GM19023 (cell line): Measurements from ENCODE around the gene KIF14.
A peak's percentile ranks its signal among the peaks of the same experiment; 100 is the strongest.
"Not testable (repeated sequence)": the region's sequence is repeated elsewhere in the genome, so short reads cannot be mapped to it uniquely, and the experiment has no call there.

Source experiments
- ATAC-seq: cut with Tn5 transposase; IDR thresholded peaks from one replicate; pipeline ENCODE4 v1.9.1; 2021; ENCODE audit warnings: mild to moderate bottlenecking, moderate library complexity; ENCODE audit not compliant: unreplicated experiment

Gene KIF14

GRCh38 chr1:200550367-200550766 is 70.2 kb downstream of the KIF14 start:
- no peak for ATAC-seq

GRCh38 chr1:200547386-200547785 is 73.2 kb downstream of the KIF14 start:
- ATAC-seq = no peak

DNA sequence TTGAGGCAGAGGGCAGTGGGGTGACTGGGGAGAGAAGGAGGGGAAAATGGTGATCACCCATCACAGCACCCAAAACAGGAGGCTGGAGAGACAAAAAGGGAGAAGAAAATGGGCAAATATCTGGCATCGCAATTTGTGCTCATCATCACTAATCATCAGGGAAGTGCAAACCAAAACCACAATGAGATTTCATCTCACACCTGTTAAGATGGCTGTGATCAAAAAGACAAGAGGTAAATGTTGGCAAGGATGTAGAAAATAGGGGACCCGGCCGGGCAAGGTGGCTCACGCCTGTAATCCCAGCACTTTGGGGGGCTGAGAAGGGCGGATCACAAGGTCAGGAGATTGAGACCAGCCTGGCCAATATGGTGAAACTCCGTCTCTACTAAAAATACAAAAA is 74.0 kb downstream of the KIF14 start:
- no peak for ATAC-seq

GRCh38 chr1:200542162-200542561 is 78.4 kb downstream of the KIF14 start:
- no peak for ATAC-seq

- ATAC-seq = no peak
These were observed 80.3 kb downstream of the KIF14 start for GRCh38 chr1:200540281-200540680.

- ATAC-seq = no peak
These were observed 82.4 kb downstream of the KIF14 start for GRCh38 chr1:200538179-200538578.

DNA sequence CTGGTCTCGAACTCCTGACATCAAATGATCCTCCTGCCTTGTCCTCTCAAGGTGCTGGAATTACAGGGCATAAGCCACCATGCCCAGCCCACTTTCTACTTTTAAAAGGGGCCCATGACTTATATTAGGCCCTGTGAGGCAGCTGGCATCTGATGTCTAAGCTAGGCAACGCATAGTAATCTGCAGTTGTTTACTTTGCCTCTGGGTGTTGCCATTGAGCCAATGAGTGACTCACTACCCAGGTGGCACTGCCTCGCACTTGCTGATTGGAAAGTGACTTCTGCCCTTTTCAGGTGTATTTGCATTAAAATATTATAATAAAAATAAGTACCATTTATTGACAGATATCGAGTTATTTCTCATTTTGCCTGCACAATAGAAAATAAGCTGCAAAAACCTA is 84.9 kb downstream of the KIF14 start:
- no peak for ATAC-seq

- no peak for ATAC-seq
These were observed 89.8 kb downstream of the KIF14 start for GRCh38 chr1:200530623-200531261.

GRCh38 chr1:200528858-200529606 is 91.5 kb downstream of the KIF14 start:
- ATAC-seq = no peak

DNA sequence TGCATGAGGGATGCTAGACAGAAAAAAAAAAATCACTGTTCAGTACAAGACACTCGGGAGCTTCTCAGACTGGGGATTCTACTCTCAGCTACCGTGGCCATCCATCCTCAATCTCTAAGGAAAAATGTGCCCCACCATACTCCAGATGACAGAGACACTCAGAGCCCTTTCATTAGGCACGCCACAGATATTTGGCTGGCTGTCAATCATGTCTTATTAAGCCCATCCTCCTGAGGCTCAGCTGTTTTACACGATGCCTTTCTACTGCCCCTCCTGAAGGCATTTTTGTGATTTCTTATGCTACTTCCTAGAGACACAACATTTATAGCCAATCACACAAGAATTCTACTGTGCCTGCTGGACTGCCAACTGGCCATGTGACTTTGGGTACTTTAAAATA is 92.9 kb downstream of the KIF14 start:
- ATAC-seq = no peak

GRCh38 chr1:200526709-200527612 is 93.6 kb downstream of the KIF14 start:
- ATAC-seq = no peak

DNA sequence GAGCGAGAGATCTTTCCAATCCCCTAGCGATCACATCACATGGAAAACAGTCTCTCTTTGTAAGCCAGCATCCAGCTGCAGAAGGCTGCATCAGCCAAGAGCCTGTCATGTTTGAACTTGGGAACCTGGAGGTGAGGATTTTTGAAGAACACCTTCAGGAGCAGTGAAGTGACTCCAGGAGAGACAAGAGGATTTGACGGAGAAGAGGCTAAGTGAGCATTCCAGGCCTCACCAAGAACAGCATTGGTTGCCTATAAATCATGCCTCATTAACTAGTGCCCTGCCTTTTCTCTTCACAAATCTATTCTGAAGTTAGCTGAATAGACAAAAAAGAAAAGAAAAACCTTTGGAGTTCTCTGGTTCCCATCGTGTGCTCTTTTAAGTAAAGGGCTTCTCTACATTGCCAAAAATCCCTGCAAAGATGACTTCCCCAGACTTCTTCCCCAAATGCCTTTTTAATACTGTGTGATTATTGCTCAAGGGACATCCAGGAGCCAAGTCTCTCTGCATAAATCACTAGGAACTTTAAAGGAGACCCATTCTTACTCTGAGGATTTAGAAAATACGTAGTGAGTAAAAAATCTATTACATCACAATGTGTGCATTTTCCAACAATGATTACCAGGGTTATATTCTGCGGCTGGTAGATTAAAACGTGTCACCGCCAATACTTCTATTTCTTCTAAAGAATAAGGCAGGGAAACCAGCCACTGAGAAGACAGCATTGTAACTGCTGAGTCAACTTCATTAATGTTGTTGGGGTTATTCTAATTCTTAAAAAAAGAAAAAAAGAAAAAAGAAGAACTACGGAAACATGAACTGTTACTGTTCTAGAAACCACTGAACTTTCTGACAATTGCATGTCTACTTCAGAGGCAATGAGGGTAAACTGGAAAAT is 95.2 kb downstream of the KIF14 start:
- ATAC-seq = no peak

- ATAC-seq = not testable (repeated sequence)
These were observed 96.0 kb downstream of the KIF14 start for GRCh38 chr1:200524551-200524950.

DNA sequence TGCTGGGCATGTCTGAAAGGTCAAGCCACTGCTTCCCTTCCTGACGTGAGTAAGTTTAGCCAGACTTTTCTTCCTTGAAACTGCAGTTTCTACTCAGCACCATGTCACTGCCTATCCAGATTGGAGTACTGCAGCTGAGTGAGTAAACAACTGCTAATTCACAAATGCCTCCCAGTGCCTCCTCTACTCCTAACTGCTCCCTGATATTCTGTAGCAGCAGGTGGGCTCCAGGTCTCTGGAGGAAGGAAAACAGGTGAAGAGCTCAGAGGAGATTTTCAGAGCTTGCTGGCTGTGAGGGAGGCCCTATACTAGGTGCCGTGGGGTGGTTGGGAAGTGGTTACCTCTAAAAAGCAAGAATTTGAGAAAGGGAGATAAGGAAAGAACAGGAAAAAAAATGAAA is 96.5 kb downstream of the KIF14 start:
- no peak for ATAC-seq

GRCh38 chr1:200520735-200521134 is 99.8 kb downstream of the KIF14 start:
- no peak for ATAC-seq

DNA sequence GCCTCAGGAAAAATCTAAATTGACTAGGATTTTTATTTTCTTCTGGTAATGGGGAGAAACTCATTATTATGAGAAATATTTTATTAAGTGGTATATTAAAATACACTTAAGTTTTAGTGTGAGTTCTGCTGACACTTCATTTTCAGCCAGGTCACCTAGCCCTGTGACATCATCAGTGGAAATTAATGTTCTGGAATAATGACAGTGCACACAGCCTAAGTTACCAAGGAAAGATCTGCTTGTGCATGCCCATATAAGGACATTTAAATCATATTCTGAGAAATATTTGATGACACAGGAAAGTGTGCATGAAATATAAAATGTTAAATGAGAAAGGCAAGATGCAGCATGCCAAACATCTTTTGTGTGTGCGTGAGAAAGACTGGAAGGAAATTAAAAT is 102.0 kb downstream of the KIF14 start:
- ATAC-seq = no peak

DNA sequence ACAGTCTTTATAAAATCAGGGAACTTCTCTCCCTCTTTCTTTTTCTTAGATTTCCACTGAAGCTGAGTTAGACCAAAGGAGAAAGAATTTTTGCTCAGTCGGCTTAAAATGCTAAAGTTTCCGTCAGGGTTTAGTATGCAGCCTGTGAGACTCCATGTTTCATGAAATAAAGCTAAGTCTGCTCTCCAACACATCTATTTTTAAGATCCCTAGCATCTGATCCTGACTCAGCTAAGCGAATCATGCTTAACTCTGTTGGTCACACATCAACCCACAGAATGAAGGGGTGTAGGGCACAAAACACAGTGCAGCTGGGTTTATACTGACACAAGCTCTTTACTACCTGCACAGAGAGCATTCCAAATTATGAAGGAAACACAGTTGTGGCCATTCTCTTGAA is 108.4 kb downstream of the KIF14 start:
- ATAC-seq = no peak

GRCh38 chr1:200510228-200510623 is 110.3 kb downstream of the KIF14 start:
- ATAC-seq = peak; percentile 89

DNA sequence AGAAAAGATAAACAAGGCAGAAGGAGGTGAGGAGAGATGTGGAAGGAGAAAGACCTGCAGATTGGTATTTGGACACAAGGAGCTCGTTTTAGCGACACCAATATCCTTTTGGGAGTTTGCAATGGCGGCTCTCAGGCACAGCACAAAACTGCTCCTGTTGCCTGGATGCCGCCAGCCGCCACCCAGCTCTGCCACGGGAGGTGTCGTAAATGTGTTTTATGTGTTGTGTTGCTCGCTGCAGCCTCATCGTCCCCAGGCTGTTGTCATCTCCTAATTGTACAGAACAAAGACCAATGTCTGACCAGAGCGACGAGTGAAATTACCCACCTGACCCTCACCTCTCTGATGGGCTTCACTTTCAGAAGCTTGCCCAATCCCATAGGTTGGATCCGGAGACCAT is 114.1 kb downstream of the KIF14 start:
- no peak for ATAC-seq

DNA sequence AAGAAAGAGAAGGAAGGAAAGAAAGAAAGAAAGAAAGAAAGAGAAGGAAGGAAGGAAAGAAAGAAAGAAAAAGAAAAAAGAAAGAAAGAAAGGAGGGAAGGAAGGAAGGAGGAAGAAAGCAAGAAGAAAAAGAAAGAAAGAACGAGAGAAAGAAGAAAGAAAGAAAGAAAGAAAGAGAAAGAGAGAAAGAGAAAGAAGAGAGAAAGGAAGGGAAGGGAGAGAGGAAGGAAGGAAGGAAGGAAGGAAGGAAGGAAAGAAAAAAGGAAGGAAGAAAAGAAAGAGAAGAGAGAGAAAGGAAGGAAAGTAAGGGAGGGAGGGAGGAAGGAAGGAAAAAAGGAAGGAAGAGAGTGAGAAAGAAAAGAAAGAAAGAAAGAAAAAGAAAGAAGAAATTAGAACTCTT is 115.3 kb downstream of the KIF14 start:
- no peak for ATAC-seq
